Anterior cingulate cortex (tissue), 58 donors: ENCODE measurements around the gene SLIT3.
A peak's percentile ranks its signal among the peaks of the same experiment; 100 is the strongest.

Experiments used
- DNase-seq, 58 donors: peaks; one replicate each; lab custom pipeline; 2025; lab: John Stamatoyannopoulos, UW

SLIT3 gene

GRCh38 chr5:168858371-168858770 lies 442.6 kb downstream of the SLIT3 start:
- DNase-seq: no peak

GRCh38 chr5:168853972-168854371 lies 447.0 kb downstream of the SLIT3 start:
- DNase-seq: no peak

- no peak for DNase-seq
Measured at GRCh38 chr5:168852329-168852728, 448.6 kb downstream of the SLIT3 start.

- peak in 7 of 58 donors; percentile 4 to 49 (median 13) for DNase-seq
Measured at GRCh38 chr5:168851902-168852321, 449.0 kb downstream of the SLIT3 start.

GRCh38 chr5:168850683-168851082 lies 450.3 kb downstream of the SLIT3 start:
- no peak for DNase-seq

GRCh38 chr5:168848569-168848968 lies 452.4 kb downstream of the SLIT3 start:
- DNase-seq: no peak

GRCh38 chr5:168847511-168848073 lies 453.3 kb downstream of the SLIT3 start:
- no peak for DNase-seq

- DNase-seq: no peak
Measured at GRCh38 chr5:168844922-168845296, 456.0 kb downstream of the SLIT3 start.

GRCh38 chr5:168844016-168844921 lies 456.7 kb downstream of the SLIT3 start:
- DNase-seq: peak in 1 of 58 donors; percentile 5

- no peak for DNase-seq
Measured at GRCh38 chr5:168843277-168844015, 457.5 kb downstream of the SLIT3 start.

GRCh38 chr5:168842571-168843205 lies 458.3 kb downstream of the SLIT3 start:
- no peak for DNase-seq

- DNase-seq: no peak
Measured at GRCh38 chr5:168837852-168838251, 463.1 kb downstream of the SLIT3 start.

GRCh38 chr5:168836603-168837231 lies 464.2 kb downstream of the SLIT3 start:
- no peak for DNase-seq

- DNase-seq: no peak
Measured at GRCh38 chr5:168833936-168834335, 467.0 kb downstream of the SLIT3 start.

GRCh38 chr5:168833383-168833782 lies 467.6 kb downstream of the SLIT3 start:
- no peak for DNase-seq

GRCh38 chr5:168832308-168832707 lies 468.6 kb downstream of the SLIT3 start:
- no peak for DNase-seq

GRCh38 chr5:168831383-168831782 lies 469.6 kb downstream of the SLIT3 start:
- DNase-seq: no peak

GRCh38 chr5:168830833-168831232 lies 470.1 kb downstream of the SLIT3 start:
- DNase-seq: no peak

GRCh38 chr5:168829922-168830417 lies 471.0 kb downstream of the SLIT3 start:
- no peak for DNase-seq

GRCh38 chr5:168829044-168829443 lies 471.9 kb downstream of the SLIT3 start:
- no peak for DNase-seq
